ENCODE measurements around the gene POLDIP3.
"Not testable (repeated sequence)": the region's sequence is repeated elsewhere in the genome, so short reads cannot be mapped to it uniquely, and the experiment has no call there.

Gene POLDIP3

GRCh38 chr22:42553475-42554361, 61.0 kb downstream of the POLDIP3 start, which contains the start of gene SERHL2:
TSS of gene SERHL2 (plus strand) at chr22:42553956. CDS start at chr22:42554021, 65 bp downstream.
- DNase-seq (ENCODE audit: low spot score) = peak; percentile 71

GRCh38 chr22:42552294-42552647, 62.4 kb downstream of the POLDIP3 start:
- DNase-seq (ENCODE audit: low spot score) = not testable (repeated sequence)

- DNase-seq (ENCODE audit: low spot score) = no peak
These were observed 65.2 kb downstream of the POLDIP3 start for GRCh38 chr22:42549331-42550060.

GRCh38 chr22:42548597-42549330, 65.9 kb downstream of the POLDIP3 start:
- no peak for DNase-seq (ENCODE audit: low spot score)

- DNase-seq (ENCODE audit: low spot score) = not testable (repeated sequence)
These were observed 66.6 kb downstream of the POLDIP3 start for GRCh38 chr22:42548126-42548525.

- DNase-seq (ENCODE audit: low spot score) = no peak
These were observed 67.1 kb downstream of the POLDIP3 start for GRCh38 chr22:42547562-42547961.

GRCh38 chr22:42544686-42545085, 70.0 kb downstream of the POLDIP3 start:
- DNase-seq (ENCODE audit: low spot score) = no peak

- DNase-seq (ENCODE audit: low spot score) = not testable (repeated sequence)
These were observed 75.4 kb downstream of the POLDIP3 start for GRCh38 chr22:42539236-42539771.

- not testable (repeated sequence) for DNase-seq (ENCODE audit: low spot score)
These were observed 77.4 kb downstream of the POLDIP3 start for GRCh38 chr22:42537199-42537831.

GRCh38 chr22:42536634-42537033, 78.0 kb downstream of the POLDIP3 start:
- DNase-seq (ENCODE audit: low spot score) = not testable (repeated sequence)

GRCh38 chr22:42536166-42536565, 78.5 kb downstream of the POLDIP3 start:
- DNase-seq (ENCODE audit: low spot score) = no peak

GRCh38 chr22:42535082-42535731, 79.5 kb downstream of the POLDIP3 start:
- DNase-seq (ENCODE audit: low spot score) = not testable (repeated sequence)

Measured in kidney capillary endothelial cell (primary cell).